HG02642 (cell line): ENCODE results near the gene VTN.

Experiments
- ATAC-seq: cut with Tn5 transposase; IDR thresholded peaks from one replicate; pipeline ENCODE4 v1.9.1; 2021; ENCODE audit warnings: mild to moderate bottlenecking; ENCODE audit not compliant: unreplicated experiment, poor library complexity

Gene VTN

GRCh38 chr17:28326114-28326513, 44.0 kb downstream of the VTN start:
- no peak for ATAC-seq

- ATAC-seq: no peak
These were observed 44.9 kb downstream of the VTN start for GRCh38 chr17:28325211-28325610.

GRCh38 chr17:28324781-28325180, 45.3 kb downstream of the VTN start:
- no peak for ATAC-seq

GRCh38 chr17:28324267-28324745, 45.8 kb downstream of the VTN start:
- ATAC-seq: no peak

- ATAC-seq: no peak
These were observed 49.7 kb downstream of the VTN start for GRCh38 chr17:28320215-28321061.

- ATAC-seq: no peak
These were observed 50.5 kb downstream of the VTN start for GRCh38 chr17:28319598-28319935.

GRCh38 chr17:28318759-28319597, 51.1 kb downstream of the VTN start, which contains the start of gene TMEM97:
TMEM97 (plus strand) TSS chr17:28319200; CDS start chr17:28319240, 40 bp downstream.
- peak; percentile 96 for ATAC-seq

- ATAC-seq: peak; percentile 11
These were observed 51.9 kb downstream of the VTN start for GRCh38 chr17:28317966-28318758.
